NCI-H82 treated with DMSO at 0.1 percent for 48 hours (cell line): ENCODE results near the gene CCDC24.

Experiments used
- DNase-seq: peaks from one replicate; lab custom pipeline; 2025; ENCODE audit not compliant: unreplicated experiment; lab: John Stamatoyannopoulos, UW

CCDC24 gene

GRCh38 chr1:44036409-44037139, 45.2 kb downstream of the CCDC24 start:
- peak; percentile 83 for DNase-seq

GRCh38 chr1:44037154-44037553, 45.8 kb downstream of the CCDC24 start:
- no peak for DNase-seq

GRCh38 chr1:44038876-44039657, 47.7 kb downstream of the CCDC24 start:
- no peak for DNase-seq

GRCh38 chr1:44040418-44040817, 49.0 kb downstream of the CCDC24 start:
- DNase-seq, result no peak

- DNase-seq, result no peak
These were observed 49.4 kb downstream of the CCDC24 start for GRCh38 chr1:44040846-44041245.

GRCh38 chr1:44043176-44044070, 52.0 kb downstream of the CCDC24 start:
- DNase-seq, result peak; percentile 77

GRCh38 chr1:44044071-44044801, 52.8 kb downstream of the CCDC24 start:
- DNase-seq, result no peak

GRCh38 chr1:44045064-44045463, 53.7 kb downstream of the CCDC24 start:
- no peak for DNase-seq
